GM19328 (cell line): ENCODE measurements around the gene WDR88.
"Not testable (repeated sequence)": the region's sequence is repeated elsewhere in the genome, so short reads cannot be mapped to it uniquely, and the experiment has no call there.

Source experiments
- ATAC-seq: cut with Tn5 transposase; IDR thresholded peaks from one replicate; pipeline ENCODE4 v1.9.1; 2021; ENCODE audit warnings: mild to moderate bottlenecking, moderate library complexity; ENCODE audit not compliant: unreplicated experiment

Gene WDR88

DNA sequence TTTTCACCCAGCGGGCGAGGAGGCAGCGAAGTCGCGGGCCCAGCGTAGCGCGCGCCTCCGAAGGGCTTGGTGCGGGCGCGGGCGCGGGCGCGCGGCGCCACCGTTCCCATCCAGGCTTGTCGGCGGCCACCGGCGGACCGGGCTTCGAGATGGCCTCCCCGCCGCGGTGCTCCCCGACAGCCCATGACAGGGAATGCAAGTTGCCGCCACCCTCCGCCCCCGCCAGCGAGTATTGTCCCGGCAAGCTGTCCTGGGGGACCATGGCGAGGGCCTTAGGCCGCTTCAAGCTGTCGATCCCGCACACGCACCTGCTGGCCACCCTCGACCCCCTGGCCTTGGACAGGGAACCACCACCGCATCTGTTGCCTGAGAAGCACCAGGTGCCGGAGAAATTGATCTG is at the start of gene WDR88:
WDR88 (plus strand) TSS at position 94 of the 400 bp plus-strand sequence; CDS start at position 150, 56 bp downstream.
- ATAC-seq, result no peak

GRCh38 chr19:33085570-33086128 is 46.3 kb upstream of the WDR88 start:
- ATAC-seq, result no peak

- ATAC-seq, result no peak
Observed at GRCh38 chr19:33086955-33087354, 45.0 kb upstream of the WDR88 start.

DNA sequence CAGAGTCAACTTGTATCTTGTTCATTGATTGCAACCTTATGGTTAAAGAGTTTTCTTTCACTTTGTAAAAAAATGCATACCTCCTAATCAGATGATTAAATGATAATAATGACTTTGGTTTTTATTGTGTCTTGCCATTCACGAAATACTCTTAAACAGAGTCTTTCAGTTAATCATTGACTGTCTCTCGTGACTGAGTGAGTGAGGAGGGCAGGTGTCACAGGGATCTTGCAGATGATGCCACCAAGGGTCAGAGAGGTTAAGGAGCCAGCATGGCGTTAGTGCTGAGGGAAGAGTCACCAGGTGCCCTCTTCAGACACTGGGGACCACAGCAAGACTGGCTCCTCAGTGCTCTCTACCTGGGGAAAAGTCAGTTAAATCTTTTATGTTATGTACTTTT is 42.9 kb upstream of the WDR88 start:
- ATAC-seq, result no peak

DNA sequence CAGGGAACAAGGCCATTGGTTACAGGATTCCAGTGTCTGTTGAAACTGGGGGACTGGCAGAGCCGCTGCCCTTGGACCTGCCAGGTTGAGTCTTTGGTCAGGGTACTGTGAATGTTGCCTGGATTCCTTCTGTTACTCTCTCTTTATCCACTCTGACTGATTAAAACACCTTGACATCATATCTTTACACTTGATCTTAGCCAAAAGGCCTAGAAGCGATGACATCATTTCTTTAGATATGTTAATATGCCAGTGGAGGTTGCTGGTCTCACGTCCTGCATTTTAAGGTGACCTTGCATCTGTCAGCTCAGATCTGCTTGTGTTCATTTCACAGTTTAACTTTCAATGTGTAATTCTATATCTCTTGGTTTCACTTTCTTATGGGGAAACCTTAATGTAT is 41.7 kb upstream of the WDR88 start:
- ATAC-seq, result no peak

DNA sequence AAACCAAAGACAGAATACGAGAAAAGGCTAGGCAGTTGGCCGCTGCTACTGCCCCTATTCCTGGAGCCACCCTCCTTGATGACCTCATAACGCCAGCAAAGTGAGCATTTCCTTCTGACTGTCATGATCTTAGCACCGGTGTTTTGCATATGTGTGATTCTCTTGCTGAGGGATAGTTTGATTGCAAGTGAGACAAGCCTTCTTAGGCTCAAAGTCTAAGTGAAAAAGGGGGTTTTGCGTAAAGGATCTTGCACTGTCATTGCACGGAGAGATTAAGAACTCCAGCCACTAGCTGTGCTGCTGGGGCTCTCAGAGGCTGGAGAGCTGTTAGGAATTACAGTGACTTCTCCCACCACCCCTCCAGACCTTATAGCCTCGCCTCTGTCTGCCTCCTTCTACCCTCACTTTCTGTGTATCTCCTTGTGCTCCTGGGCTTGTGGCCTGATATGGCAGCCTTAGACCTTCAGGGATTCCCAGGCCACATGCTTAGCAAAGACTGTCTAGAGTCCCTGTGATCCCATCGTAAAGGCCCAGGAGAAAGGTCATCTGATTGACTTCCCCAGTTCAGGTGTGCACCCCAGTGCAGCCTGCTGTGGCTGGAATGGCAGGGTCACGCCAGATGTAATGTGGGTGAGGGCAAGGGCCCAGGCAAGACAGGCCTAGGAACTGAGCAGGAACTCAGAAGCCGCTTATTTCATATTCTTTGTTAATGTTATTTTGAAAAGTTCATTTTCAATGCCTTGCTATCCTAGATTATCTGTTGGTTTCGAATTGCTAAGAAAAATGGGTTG is 38.3 kb upstream of the WDR88 start:
- no peak for ATAC-seq

DNA sequence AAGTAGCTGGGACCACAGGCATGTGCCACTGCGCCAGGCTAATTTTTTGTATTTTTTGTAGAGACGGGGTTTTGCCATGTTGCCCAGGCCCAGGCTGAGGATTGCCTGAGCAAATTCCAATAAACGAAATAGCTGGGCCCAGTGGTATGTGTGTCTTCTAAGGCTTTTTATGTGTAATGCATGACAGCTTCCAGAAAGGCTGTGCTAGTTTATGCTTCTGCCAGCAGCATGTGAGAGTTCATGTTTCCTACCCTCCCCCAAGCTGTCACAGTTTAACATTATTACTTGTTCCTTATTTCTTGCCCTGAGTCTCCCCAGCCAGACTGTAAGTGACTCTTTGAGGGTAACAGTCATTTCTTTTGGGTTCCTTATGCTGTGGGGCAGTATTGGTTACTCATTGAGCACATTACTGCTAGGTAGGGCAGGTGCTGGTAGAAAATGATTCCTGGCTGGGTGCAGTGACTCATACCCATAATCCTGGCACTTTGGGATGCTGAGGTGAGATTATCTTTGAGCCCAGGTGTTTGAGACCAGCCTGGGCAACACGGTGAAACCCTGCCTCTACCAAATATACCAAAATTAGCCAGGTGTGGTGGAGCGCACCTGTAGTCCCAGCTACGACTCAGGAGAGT is 37.4 kb upstream of the WDR88 start:
- ATAC-seq, result no peak

- ATAC-seq, result no peak
Observed at GRCh38 chr19:33096005-33096404, 35.9 kb upstream of the WDR88 start.

DNA sequence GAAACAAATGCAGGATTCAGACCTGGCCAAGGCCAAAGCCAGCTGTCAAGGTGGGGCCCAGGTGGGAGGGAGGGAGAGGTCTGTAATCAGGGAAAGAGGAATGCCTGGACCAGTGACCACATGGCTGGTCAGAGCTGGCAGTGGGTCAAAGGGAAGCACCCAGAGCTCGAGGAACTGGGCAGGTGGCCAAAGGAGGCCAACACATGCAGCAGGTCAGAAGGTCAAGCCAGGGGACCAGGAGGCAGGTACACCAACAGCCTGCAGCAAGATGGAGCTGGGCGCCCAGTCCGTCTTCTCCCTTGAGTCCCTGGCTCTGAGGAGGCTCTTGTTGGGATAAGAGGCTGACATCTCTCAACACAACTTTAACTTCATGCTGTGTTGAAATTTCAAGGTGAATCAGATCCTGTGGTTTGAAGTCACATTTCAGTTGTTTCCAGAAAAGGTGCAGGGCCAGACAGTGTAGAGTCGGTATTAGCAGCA is 33.8 kb upstream of the WDR88 start:
- ATAC-seq, result no peak

DNA sequence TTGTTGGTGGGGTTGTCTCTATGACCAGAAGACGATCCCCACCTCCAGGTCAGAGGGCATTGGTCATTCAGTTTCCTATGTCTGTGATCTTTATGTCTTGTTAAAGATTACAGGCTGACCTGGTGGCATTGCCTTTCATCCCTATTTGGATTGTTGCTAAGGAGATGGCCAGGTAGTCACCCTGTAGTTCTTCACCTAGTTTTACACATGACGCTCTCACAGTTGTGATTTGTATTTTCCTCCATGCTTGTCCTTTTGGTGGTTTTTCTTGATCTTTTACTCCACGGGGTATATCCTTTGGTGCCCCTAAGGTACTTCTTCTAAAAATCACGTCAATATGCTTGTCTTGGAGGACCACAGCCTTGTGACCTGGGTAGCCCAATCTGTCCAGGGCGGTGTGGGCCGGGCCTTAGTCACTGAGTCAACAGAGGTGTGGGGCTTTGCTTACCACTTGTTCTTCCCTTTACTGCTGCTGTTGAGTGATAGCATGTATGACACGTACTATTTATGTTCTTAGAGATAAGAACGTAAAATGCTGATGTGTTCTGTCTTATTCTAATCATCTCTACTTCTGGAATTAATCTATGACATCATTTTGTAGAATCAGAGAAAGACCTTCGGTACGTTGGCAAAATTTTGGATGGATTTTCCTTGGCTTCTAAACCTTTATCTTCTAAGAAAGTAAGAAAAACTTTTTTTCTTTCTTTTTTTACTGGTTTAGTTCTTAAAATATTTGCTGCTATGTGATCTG is 30.8 kb upstream of the WDR88 start:
- no peak for ATAC-seq

DNA sequence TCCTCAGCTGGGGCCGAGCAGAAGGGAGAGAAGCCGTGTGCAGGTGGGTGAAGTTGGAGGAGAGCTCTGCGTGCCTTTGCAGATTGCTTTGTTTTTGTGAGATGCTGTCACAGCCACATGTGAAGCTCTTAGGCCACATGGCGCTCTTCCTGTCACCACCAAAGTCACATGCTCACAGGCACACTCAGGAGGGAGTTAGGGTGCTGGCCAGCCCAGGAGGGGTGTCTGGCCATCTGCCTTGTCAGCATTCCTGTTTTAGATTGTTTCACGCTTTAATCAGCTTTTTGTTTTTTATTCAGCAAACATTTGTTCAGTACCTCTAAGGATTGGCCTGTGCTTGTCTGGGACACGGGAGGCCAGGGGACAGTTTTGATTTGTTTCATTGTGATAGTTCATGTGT is 29.0 kb upstream of the WDR88 start:
- no peak for ATAC-seq

- no peak for ATAC-seq
Observed at GRCh38 chr19:33108161-33108560, 23.8 kb upstream of the WDR88 start.

DNA sequence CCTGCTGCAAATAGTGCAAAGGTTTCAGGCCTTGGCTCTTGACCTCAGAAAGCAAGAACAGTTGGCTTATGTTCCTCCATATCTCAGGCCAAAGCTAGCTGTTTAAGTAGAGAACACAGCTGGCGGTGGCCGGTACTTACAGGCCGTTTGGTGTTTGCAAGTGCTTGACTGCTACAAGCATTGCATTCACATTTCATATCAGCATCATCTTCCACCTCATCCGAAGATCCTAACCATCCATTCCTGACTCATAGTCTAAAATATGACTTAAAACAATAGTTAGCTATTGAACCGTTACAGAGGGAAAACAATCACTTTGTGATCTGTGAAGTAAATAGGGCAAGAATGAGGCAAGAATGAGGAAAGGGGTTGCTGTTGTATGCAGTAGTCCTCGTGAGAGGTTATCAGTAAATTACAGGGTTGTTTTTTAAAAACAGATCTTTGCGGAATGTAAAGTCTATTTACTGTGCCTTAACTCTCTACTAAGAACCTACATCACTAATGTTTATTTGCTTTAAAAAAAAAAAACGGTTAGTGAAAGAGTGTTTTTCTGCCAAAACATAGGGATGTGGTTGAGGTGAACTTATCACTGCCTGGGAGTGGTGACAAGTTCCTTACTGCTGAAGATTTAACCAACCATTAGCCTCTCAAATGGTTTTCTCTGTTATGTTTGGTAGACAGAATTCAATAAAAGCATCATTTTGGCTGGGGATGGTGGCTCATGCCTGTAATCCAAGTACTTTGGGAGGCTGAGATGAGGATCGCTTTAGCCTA is 21.6 kb upstream of the WDR88 start:
- no peak for ATAC-seq

DNA sequence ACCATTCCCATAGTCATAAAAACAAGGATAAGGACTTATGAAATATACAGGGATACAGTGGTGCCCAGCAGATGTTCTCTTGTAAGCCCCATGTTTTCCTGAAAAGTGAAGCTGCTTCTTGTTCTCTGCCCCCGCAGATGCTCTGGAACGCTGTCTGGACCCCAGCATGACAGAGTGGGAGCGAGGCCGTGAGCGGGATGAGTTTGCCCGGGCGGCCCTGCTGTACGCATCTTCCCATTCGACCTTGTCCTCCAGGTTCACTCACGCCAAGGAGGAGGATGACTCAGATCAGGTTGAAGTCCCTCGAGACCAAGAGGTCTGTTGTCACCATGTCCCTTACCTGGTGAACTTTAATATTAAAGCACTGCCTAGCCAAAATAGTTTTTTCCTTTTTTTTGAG is 20.3 kb upstream of the WDR88 start:
- no peak for ATAC-seq

- ATAC-seq, result no peak
Observed at GRCh38 chr19:33114312-33114711, 17.6 kb upstream of the WDR88 start.

DNA sequence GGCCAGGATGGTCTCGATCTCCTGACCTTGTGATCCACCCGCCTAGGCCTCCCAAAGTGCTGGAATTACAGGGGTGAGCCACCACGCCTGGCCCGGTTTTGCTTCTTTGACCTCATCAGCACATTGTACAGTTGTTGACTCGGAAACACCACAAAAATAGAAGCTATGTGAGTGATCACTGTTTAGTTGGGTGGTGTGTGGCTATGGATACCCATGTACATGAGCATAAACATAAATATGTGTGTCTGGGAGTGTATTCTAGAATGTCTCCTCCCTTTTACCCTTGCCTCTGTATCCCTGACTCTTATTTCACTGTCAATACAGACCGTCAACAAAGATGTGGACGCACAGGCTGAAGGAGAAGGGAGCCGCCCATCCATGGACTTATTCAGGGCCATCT is 14.4 kb upstream of the WDR88 start:
- no peak for ATAC-seq

DNA sequence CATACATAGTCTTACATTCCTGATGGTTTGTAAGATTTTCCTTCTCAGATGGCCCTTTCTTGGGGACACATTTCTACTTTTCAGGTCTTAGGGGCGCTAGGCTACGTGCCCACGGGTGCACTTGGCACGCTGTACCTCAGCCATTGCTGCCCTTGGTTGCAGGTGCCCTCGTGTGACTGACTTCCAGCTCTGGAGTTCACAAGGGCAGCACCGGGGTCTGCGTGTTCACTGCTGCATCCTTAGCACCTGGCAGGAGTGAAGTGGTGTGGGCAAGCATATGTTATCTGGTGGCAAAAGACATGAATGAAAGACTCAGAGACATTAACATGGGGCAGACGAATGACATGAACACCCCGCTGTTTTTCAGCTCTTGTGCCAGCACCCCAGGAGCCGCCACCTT is 13.3 kb upstream of the WDR88 start:
- ATAC-seq, result no peak

GRCh38 chr19:33124207-33125098 is 7.5 kb upstream of the WDR88 start:
- ATAC-seq, result no peak

DNA sequence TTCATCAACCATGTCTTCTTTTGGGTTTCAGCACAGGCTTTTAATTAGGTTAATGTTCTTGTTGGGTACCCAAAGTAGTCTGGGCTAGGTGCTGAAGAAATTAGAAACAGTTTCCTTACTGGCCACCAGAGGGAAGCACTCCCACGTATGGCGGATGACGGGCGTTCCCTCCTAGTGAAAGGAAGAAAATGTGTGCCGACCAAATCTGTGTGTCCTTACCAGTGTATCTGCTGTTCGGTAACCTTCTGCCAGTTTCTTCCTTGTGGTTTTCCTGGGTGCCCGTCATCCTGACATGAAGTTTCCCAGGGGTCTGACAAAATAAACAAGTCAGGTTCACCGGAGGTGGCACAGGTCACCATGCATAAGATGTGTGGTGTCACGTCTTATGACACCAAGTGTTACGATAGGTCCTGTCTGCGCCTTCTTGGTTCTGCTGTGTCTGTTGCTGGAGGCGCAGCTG is 6.0 kb upstream of the WDR88 start:
- no peak for ATAC-seq

DNA sequence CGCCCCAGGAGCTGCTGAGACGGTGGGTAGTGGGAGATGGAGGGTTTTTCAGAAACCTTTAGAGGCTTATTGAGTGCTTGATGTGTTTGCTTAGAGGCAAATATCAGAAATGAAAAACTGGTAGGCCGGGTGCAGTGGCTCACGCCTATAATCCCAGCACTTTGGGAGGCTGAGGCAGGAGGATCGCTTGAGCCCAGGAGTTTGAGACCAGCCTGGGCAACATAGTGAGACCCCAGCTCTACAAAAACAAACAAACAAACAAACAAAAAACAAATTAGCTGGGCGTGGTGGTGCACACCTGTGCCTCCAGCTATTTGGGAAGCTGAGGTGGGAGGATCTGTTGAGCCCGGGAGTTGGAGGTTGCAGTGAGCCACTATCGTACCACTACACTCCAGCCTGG is 5.2 kb upstream of the WDR88 start:
- not testable (repeated sequence) for ATAC-seq
